H1 (cell line): ENCODE results near the gene MEP1B.
"Not testable (repeated sequence)": the region's sequence is repeated elsewhere in the genome, so short reads cannot be mapped to it uniquely, and the experiment has no call there.

Experiments
- BCL11A ChIP-seq, 2 experiments: IDR thresholded peaks; one replicate each; pipeline ENCODE4 v1.6.1; 2011; ENCODE audit warnings: low read depth in 2 of 2, low read length in 2 of 2, mild to moderate bottlenecking in 2 of 2
- CEBPB ChIP-seq: IDR thresholded peaks from 2 replicates; pipeline ENCODE4 v1.6.1; 2012; ENCODE audit warnings: low read depth, low read length
- CHD7 ChIP-seq: fragments of 300-600 bp; sonication (generic); IDR thresholded peaks from 2 replicates; pipeline ENCODE4 v1.7.1; 2012; ENCODE audit warnings: low read length, moderate library complexity, mild to moderate bottlenecking, inconsistent platforms; ENCODE audit not compliant: insufficient replicate concordance
- CTCF ChIP-seq, 3 experiments: IDR thresholded peaks; 1 replicate in 2 of 3; 2 replicates in 1 of 3; pipeline versions ENCODE4 v1.5.1 to v1.6.1; 2011; ENCODE audit warnings: low read length in 3 of 3, mild to moderate bottlenecking in 3 of 3, inconsistent platforms in 2 of 3, low read depth in 1 of 3, moderate library complexity in 1 of 3; ENCODE audit not compliant: insufficient read depth in 1 of 3; ENCODE audit errors: control extremely low read depth in 1 of 3
- EZH2 ChIP-seq: fragments of 200-600 bp; sonication (generic); IDR thresholded peaks from 2 replicates; pipeline ENCODE4 v1.7.1; 2012; ENCODE audit warnings: low read depth, mild to moderate bottlenecking, moderate library complexity, low read length, inconsistent platforms; ENCODE audit not compliant: severe bottlenecking
- POLR2A ChIP-seq, 2 experiments: IDR thresholded peaks; 1 replicate in 1 of 2; 2 replicates in 1 of 2; pipeline ENCODE4 v1.6.1; 2011; ENCODE audit warnings: low read depth in 2 of 2, low read length in 2 of 2, mild to moderate bottlenecking in 2 of 2; ENCODE audit errors: control extremely low read depth in 1 of 2
- SP1 ChIP-seq: IDR thresholded peaks from 2 replicates; pipeline ENCODE4 v1.6.1; 2011; ENCODE audit warnings: low read depth, low read length

GRCh38 chr18:32233348-32233747 lies 43.5 kb downstream of the MEP1B start:
- not testable (repeated sequence) for TF ChIP-seq CTCF (IDR thresholded peaks at IDR 0.05; ENCODE audit: control extremely low read depth in 1 of 3, insufficient read depth in 1 of 3, low read depth in 1 of 3, low read length in 3 of 3); CEBPB; EZH2; POLR2A (IDR thresholded peaks at IDR 0.05; ENCODE audit: control extremely low read depth in 1 of 2, low read depth in 2 of 2, low read length in 2 of 2); BCL11A (IDR thresholded peaks at IDR 0.05; ENCODE audit: low read depth in 2 of 2, low read length in 2 of 2); SP1; CHD7
